ENCODE measurements around the gene RASAL1. TPM values are rescaled to one million over a fixed set of nuclear protein-coding genes. Genes with fewer than 3 reads are reported as not detected.

RASAL1 gene
- total RNA-seq, 1 donor from 2014 or later = 0.65 TPM

DNA sequence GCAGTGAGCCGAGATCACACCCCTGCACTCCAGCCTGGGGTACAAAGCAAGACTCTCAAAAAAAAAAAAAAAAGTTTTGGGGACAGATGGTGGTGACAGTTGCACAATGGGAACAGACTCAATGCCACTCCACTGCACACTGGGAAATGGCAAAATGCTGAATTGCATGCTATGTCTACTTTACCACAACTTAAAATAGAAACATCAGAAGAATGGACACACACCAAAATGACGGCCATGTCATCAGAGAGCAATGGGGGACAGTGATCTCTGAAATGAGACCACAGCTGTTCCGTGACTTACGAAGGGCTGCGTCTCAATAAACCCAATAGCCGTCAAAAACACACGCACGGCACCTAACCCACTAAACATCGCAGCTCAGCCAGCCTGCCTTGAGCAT lies 36.0 kb upstream of the RASAL1 start:
- H3K27me3 Mint-ChIP-seq (ENCODE audit: low read depth) = no peaks in the 10 kb centered on the region
- H3K36me3 Mint-ChIP-seq = peaks cover 42% of the 10 kb centered on the region
- no peak overlapping the region for H3K27ac Mint-ChIP-seq

DNA sequence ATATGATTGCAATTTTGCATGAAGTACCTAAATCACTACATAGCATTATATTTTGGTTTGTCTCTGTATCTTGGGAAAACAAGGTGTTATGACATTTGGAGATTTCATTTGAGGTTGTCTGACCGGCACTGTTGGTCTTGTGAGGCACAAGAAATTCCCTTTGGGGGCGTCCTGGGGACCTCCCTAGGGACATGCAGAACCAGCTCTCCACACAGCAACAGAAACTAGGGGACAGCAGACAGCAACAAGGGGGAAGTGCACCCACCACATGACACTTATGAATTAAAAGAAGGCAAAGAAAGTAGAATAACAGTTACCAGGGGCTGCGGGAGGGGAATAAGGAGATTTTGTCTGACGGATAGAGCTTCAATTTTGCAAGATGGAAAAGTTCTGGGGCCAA lies 35.4 kb upstream of the RASAL1 start:
- TF ChIP-seq, protein P1, sequence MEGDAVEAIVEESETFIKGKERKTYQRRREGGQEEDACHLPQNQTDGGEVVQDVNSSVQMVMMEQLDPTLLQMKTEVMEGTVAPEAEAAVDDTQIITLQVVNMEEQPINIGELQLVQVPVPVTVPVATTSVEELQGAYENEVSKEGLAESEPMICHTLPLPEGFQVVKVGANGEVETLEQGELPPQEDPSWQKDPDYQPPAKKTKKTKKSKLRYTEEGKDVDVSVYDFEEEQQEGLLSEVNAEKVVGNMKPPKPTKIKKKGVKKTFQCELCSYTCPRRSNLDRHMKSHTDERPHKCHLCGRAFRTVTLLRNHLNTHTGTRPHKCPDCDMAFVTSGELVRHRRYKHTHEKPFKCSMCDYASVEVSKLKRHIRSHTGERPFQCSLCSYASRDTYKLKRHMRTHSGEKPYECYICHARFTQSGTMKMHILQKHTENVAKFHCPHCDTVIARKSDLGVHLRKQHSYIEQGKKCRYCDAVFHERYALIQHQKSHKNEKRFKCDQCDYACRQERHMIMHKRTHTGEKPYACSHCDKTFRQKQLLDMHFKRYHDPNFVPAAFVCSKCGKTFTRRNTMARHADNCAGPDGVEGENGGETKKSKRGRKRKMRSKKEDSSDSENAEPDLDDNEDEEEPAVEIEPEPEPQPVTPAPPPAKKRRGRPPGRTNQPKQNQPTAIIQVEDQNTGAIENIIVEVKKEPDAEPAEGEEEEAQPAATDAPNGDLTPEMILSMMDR (IDR thresholded peaks at IDR 0.05; ENCODE audit: unreplicated experiment) = no peak
- H3K36me3 Mint-ChIP-seq = peaks cover 40% of the 10 kb centered on the region
- no peak overlapping the region for H3K27ac Mint-ChIP-seq
- no peak overlapping the region for H3K4me3 Mint-ChIP-seq
- no peak for DNase-seq (ENCODE audit: low spot score in 2 of 2, unreplicated experiment in 2 of 2)
- no peaks in the 10 kb centered on the region for H3K9me3 Mint-ChIP-seq
- no peaks in the 10 kb centered on the region for H3K27me3 Mint-ChIP-seq (ENCODE audit: low read depth)
- no peaks in the 10 kb centered on the region for H3K4me1 Mint-ChIP-seq

More for the DNA sequence above, 36.0 kb upstream of the RASAL1 start:
- Mint-ChIP-seq H3K4me1 (no peaks in the 10 kb centered on the region), H3K9me3 (no peaks in the 10 kb centered on the region), H3K4me3 (no peak overlapping the region)
- TF ChIP-seq, protein P1 (IDR thresholded peaks at IDR 0.05; ENCODE audit: unreplicated experiment) = no peak
- no peak for DNase-seq (ENCODE audit: low spot score in 2 of 2, unreplicated experiment in 2 of 2)

DNA sequence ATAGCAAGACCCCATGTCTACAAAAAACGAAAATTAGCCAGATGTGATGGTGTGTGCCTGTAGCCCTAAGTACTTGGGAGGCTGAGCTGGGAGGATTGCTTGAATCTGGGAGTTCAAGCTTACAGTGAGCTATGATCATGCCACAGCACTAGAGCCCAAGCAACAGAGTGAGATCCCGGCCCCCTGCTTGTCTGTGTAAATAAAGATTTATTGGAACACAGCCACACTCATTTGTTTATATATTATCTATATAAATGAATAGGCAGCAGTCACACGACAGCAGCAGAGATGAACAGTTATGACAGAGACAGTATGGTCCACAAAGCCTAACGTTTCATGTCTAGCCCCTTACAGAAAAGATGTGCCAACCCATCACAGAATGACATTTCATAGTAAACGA lies 34.9 kb upstream of the RASAL1 start:
- H3K27me3 Mint-ChIP-seq (ENCODE audit: low read depth) = no peaks in the 10 kb centered on the region
- H3K27ac Mint-ChIP-seq = no peak overlapping the region
- DNase-seq (ENCODE audit: low spot score in 2 of 2, unreplicated experiment in 2 of 2) = no peak
- TF ChIP-seq, protein P1 (IDR thresholded peaks at IDR 0.05; ENCODE audit: unreplicated experiment) = no peak
- H3K36me3 Mint-ChIP-seq = peaks cover 41% of the 10 kb centered on the region
- no peaks in the 10 kb centered on the region for H3K9me3 Mint-ChIP-seq
- no peak overlapping the region for H3K4me3 Mint-ChIP-seq
- H3K4me1 Mint-ChIP-seq = no peaks in the 10 kb centered on the region

DNA sequence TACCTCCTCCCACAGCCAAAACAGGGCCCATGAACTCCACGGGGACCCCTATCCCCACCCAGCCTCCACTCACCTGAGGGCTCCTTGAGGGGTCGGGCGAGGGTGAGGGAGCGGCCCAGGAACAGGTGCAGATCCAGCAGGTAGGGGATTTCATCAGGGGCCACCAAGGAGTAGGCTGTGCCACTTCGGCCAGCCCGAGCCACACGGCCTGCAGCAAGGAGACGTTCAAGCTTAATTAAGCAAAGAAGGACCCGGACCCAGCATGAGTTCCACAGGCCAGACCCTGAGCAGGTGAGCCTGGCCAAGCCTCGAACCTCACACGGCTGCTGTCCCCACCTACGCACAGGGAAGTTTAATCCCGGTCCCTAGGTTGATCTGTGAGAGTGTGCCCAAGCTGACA lies 34.1 kb upstream of the RASAL1 start:
- DNase-seq (ENCODE audit: low spot score in 2 of 2, unreplicated experiment in 2 of 2) = no peak
- Mint-ChIP-seq H3K36me3 (peaks cover 39% of the 10 kb centered on the region), H3K4me3 (no peak overlapping the region), H3K4me1 (no peaks in the 10 kb centered on the region), H3K27ac (no peak overlapping the region), H3K9me3 (no peaks in the 10 kb centered on the region), H3K27me3 (ENCODE audit: low read depth) (no peaks in the 10 kb centered on the region)
- TF ChIP-seq, protein P1 (IDR thresholded peaks at IDR 0.05; ENCODE audit: unreplicated experiment) = no peak

DNA sequence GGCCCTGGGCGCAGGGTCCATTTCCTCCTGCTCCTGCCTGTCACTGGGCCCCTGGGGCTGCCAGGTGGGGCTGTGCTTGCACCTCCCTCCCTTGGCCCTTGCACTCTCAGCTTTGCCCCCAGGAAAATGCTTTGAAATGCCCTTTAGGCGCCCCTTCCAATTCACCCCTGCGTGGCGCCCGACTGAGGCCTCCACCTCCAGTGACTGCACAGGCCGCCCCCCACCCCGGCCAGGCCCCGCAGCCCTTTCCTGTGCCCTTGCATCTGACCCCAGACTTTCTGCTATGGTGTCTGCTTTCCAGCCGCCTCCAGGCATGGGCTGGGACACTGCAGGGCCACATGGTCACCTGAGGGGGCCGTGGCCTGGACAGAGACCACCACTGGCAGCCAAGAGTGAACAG lies 32.3 kb upstream of the RASAL1 start:
- Mint-ChIP-seq H3K27ac (no peak overlapping the region), H3K4me3 (no peak overlapping the region), H3K9me3 (no peaks in the 10 kb centered on the region), H3K4me1 (no peaks in the 10 kb centered on the region), H3K36me3 (peaks cover 43% of the 10 kb centered on the region), H3K27me3 (ENCODE audit: low read depth) (no peaks in the 10 kb centered on the region)
- TF ChIP-seq, protein P1 (IDR thresholded peaks at IDR 0.05; ENCODE audit: unreplicated experiment) = no peak
- no peak for DNase-seq (ENCODE audit: low spot score in 2 of 2, unreplicated experiment in 2 of 2)

Data from mesothelial cell of epicardium (in vitro differentiated cells).